ENCODE data around the gene NRP2. TPM values are rescaled to one million over a fixed set of nuclear protein-coding genes. Genes with fewer than 3 reads are reported as not detected.

The NRP2 gene
- total RNA-seq, 1 donor from 2014 or later: 27.8 TPM

GRCh38 chr2:205746420-205746785, 64.1 kb downstream of the NRP2 start:
- no peak overlapping the region for H3K4me2 ChIP-seq
- H3K9ac ChIP-seq: no peak overlapping the region
- no peak overlapping the region for H2AFZ ChIP-seq (replicated peaks)
- Mint-ChIP-seq H3K4me3 (no peak overlapping the region), H3K9me3 (no peaks in the 10 kb centered on the region), H3K4me1 (peaks cover 34% of the 10 kb centered on the region), H3K27ac (no peak overlapping the region), H3K27me3 (ENCODE audit: insufficient read depth, low read depth) (peaks cover 8% of the 10 kb centered on the region), H3K36me3 (peaks cover 9% of the 10 kb centered on the region)
- H3K9me3 ChIP-seq (ENCODE audit: low read depth): no peaks in the 10 kb centered on the region
- TF ChIP-seq CTCF (IDR thresholded peaks at IDR 0.05) (no peak), EZH2phosphoT487 (IDR thresholded peaks at IDR 0.05) (no peak), EZH2 (IDR thresholded peaks at IDR 0.05) (no peak)
- H3K27me3 ChIP-seq: no peaks in the 10 kb centered on the region
- no peaks in the 10 kb centered on the region for H4K20me1 ChIP-seq (ENCODE audit: low read depth)
- H3K27ac ChIP-seq: no peak overlapping the region
- peaks cover 2% of the 10 kb centered on the region for H3K36me3 ChIP-seq
- no peaks in the 10 kb centered on the region for H3F3A ChIP-seq (ENCODE audit: low read depth)
- no peaks in the 10 kb centered on the region for H3K4me1 ChIP-seq
- no peak overlapping the region for H3K4me3 ChIP-seq
- DNase-seq (ENCODE audit: low spot score): no peak
- no peaks in the 10 kb centered on the region for H3K79me2 ChIP-seq (ENCODE audit: low read depth)

- no peak overlapping the region for H3K4me3 Mint-ChIP-seq
- H3K36me3 Mint-ChIP-seq: peaks cover 13% of the 10 kb centered on the region
- peaks cover 10% of the 10 kb centered on the region for H3K27me3 Mint-ChIP-seq (ENCODE audit: insufficient read depth, low read depth)
- Histone ChIP-seq H3K4me2 (no peak overlapping the region), H3K27ac (no peak overlapping the region), H2AFZ (replicated peaks) (no peak overlapping the region), H3K4me1 (no peaks in the 10 kb centered on the region), H3F3A (ENCODE audit: low read depth) (no peaks in the 10 kb centered on the region), H3K27me3 (no peaks in the 10 kb centered on the region), H3K79me2 (ENCODE audit: low read depth) (no peaks in the 10 kb centered on the region), H4K20me1 (ENCODE audit: low read depth) (no peaks in the 10 kb centered on the region), H3K9me3 (ENCODE audit: low read depth) (no peaks in the 10 kb centered on the region), H3K4me3 (no peak overlapping the region), H3K9ac (no peak overlapping the region), H3K36me3 (no peaks in the 10 kb centered on the region)
- TF ChIP-seq EZH2phosphoT487 (IDR thresholded peaks at IDR 0.05) (no peak), EZH2 (IDR thresholded peaks at IDR 0.05) (no peak), CTCF (IDR thresholded peaks at IDR 0.05) (no peak)
- H3K4me1 Mint-ChIP-seq: peaks cover 34% of the 10 kb centered on the region
- no peak for DNase-seq (ENCODE audit: low spot score)
- H3K27ac Mint-ChIP-seq: peak overlapping the region; percentile 62
- H3K9me3 Mint-ChIP-seq: no peaks in the 10 kb centered on the region
Measured at GRCh38 chr2:205747829-205748386, 65.6 kb downstream of the NRP2 start.

GRCh38 chr2:205748639-205749038, 66.3 kb downstream of the NRP2 start:
- H3K4me3 ChIP-seq: no peak overlapping the region
- H3K9me3 ChIP-seq (ENCODE audit: low read depth): no peaks in the 10 kb centered on the region
- TF ChIP-seq EZH2phosphoT487 (IDR thresholded peaks at IDR 0.05): no peak
- no peak for TF ChIP-seq EZH2 (IDR thresholded peaks at IDR 0.05)
- no peak for TF ChIP-seq CTCF (IDR thresholded peaks at IDR 0.05)
- H4K20me1 ChIP-seq (ENCODE audit: low read depth): no peaks in the 10 kb centered on the region
- Mint-ChIP-seq H3K4me1 (peaks cover 34% of the 10 kb centered on the region), H3K36me3 (peaks cover 14% of the 10 kb centered on the region), H3K4me3 (no peak overlapping the region), H3K9me3 (no peaks in the 10 kb centered on the region), H3K27ac (no peak overlapping the region), H3K27me3 (ENCODE audit: insufficient read depth, low read depth) (peaks cover 10% of the 10 kb centered on the region)
- no peak overlapping the region for H3K4me2 ChIP-seq
- no peak for DNase-seq (ENCODE audit: low spot score)
- no peak overlapping the region for H2AFZ ChIP-seq (replicated peaks)
- H3K27me3 ChIP-seq: no peaks in the 10 kb centered on the region
- H3K79me2 ChIP-seq (ENCODE audit: low read depth): no peaks in the 10 kb centered on the region
- no peaks in the 10 kb centered on the region for H3F3A ChIP-seq (ENCODE audit: low read depth)
- H3K36me3 ChIP-seq: no peaks in the 10 kb centered on the region
- no peak overlapping the region for H3K27ac ChIP-seq
- H3K9ac ChIP-seq: no peak overlapping the region
- no peaks in the 10 kb centered on the region for H3K4me1 ChIP-seq
